HepG2 (cell line): ENCODE measurements around the gene PKIG. TPM values are rescaled to one million over a fixed set of nuclear protein-coding genes. Genes with fewer than 3 reads are reported as not detected.

Experiments used
- ATF3 ChIP-seq: sonication (generic); formaldehyde crosslinking; IDR thresholded peaks from 2 replicates; pipeline ENCODE4 v1.4.0; 2020; ENCODE audit warnings: missing genetic modification reagents
- BRCA1 ChIP-seq: sonication (generic); formaldehyde crosslinking; IDR thresholded peaks from 2 replicates; pipeline ENCODE4 v1.4.0; 2020; ENCODE audit warnings: missing genetic modification reagents
- CBFB ChIP-seq: sonication (generic); formaldehyde crosslinking; IDR thresholded peaks from 2 replicates; pipeline ENCODE4 v1.4.0; 2020; ENCODE audit warnings: missing genetic modification reagents
- KLF12 ChIP-seq: sonication (generic); formaldehyde crosslinking; IDR thresholded peaks from 2 replicates; pipeline ENCODE4 v1.4.0; 2020; ENCODE audit warnings: missing genetic modification reagents, borderline replicate concordance
- KLF9 ChIP-seq: IDR thresholded peaks from 2 replicates; pipeline ENCODE4 v1.6.1; 2016; ENCODE audit warnings: low read depth
- MIXL1 ChIP-seq: IDR thresholded peaks from 2 replicates; pipeline ENCODE4 v1.6.1; 2016
- MYNN ChIP-seq: sonication (generic); formaldehyde crosslinking; IDR thresholded peaks from 2 replicates; pipeline ENCODE4 v1.4.0; 2020; ENCODE audit warnings: mild to moderate bottlenecking, low read depth, missing genetic modification reagents
- PAXIP1 ChIP-seq: sonication (generic); formaldehyde crosslinking; conservative IDR thresholded peaks from 2 replicates; pipeline ENCODE4 v1.4.0; 2020; ENCODE audit warnings: mild to moderate bottlenecking, missing genetic modification reagents, moderate library complexity
- PBX3 ChIP-seq: sonication (generic); formaldehyde crosslinking; IDR thresholded peaks from 2 replicates; pipeline ENCODE4 v1.8.1; 2023; ENCODE audit warnings: missing genetic modification reagents, inconsistent platforms, borderline replicate concordance
- SNRNP70 ChIP-seq: fragments of 200-400 bp; formaldehyde crosslinking; IDR thresholded peaks from 2 replicates; pipeline ENCODE4 v1.6.1; 2017; ENCODE audit warnings: mild to moderate bottlenecking, low read depth, low read length, moderate library complexity
- TFAP4 ChIP-seq: sonication (generic); IDR thresholded peaks from 2 replicates; pipeline ENCODE4 v1.6.1; 2016; ENCODE audit warnings: low read depth, borderline replicate concordance
- ZMAT5 ChIP-seq: sonication (generic); formaldehyde crosslinking; IDR thresholded peaks from 2 replicates; pipeline ENCODE4 v1.5.0; 2020; ENCODE audit warnings: mild to moderate bottlenecking, low read depth, missing genetic modification reagents, borderline replicate concordance
- ZMYM4 ChIP-seq: sonication (generic); formaldehyde crosslinking; IDR thresholded peaks from 2 replicates; pipeline ENCODE4 v1.8.1; 2023; ENCODE audit warnings: mild to moderate bottlenecking, missing genetic modification reagents
- ZNF557 ChIP-seq: sonication (generic); formaldehyde crosslinking; IDR thresholded peaks from 2 replicates; pipeline ENCODE4 v1.4.0; 2020; ENCODE audit warnings: missing genetic modification reagents
- ZNF574 ChIP-seq: sonication (generic); formaldehyde crosslinking; IDR thresholded peaks from 2 replicates; pipeline ENCODE4 v1.4.0; 2020; ENCODE audit warnings: missing genetic modification reagents
- ZNF605 ChIP-seq: sonication (generic); formaldehyde crosslinking; IDR thresholded peaks from 2 replicates; pipeline ENCODE4 v1.8.0; 2022; ENCODE audit warnings: mild to moderate bottlenecking, missing genetic modification reagents
- ZNF629 ChIP-seq: sonication (generic); formaldehyde crosslinking; conservative IDR thresholded peaks from 2 replicates; pipeline ENCODE4 v1.5.0; 2020; ENCODE audit warnings: missing genetic modification reagents
- ZNF761 ChIP-seq: sonication (generic); formaldehyde crosslinking; conservative IDR thresholded peaks from 2 replicates; pipeline ENCODE4 v1.4.0; 2020; ENCODE audit warnings: mild to moderate bottlenecking, missing genetic modification reagents
- ZNF781 ChIP-seq: sonication (generic); formaldehyde crosslinking; IDR thresholded peaks from 2 replicates; pipeline ENCODE4 v1.5.1; 2020; ENCODE audit warnings: borderline replicate concordance, mild to moderate bottlenecking, missing genetic modification reagents; ENCODE audit errors: not compliant biosample characterization
- ZNF782 ChIP-seq: sonication (generic); formaldehyde crosslinking; IDR thresholded peaks from 2 replicates; pipeline ENCODE4 v1.4.0; 2020; ENCODE audit warnings: missing genetic modification reagents, mild to moderate bottlenecking, borderline replicate concordance
- polyA plus RNA-seq, 8 experiments: library from polyadenylated mRNA; depleted of rRNA in 3 of 8; stranded (reverse) in 7 of 8; unstranded in 1 of 8; fragments of >200 nt; fragmentation: Illumina TruSeq in 4 of 8; extraction: Trizol in 4 of 8; gene quantifications; 2 replicates each; pipeline versions ENCODE4 v1.2.1 to v1.2.3, GENCODE V29; 2011 to 2016; ENCODE audit warnings: low read depth in 4 of 8, missing spikeins in 1 of 8, mixed read lengths in 1 of 8; ENCODE audit not compliant: insufficient read depth in 1 of 8
- total RNA-seq, 5 experiments: library from RNA; depleted of rRNA; stranded (reverse); fragments of >200 nt; fragmentation: Illumina TruSeq; extraction: Trizol; gene quantifications; 2 replicates each; pipeline ENCODE4 v1.2.3, GENCODE V29; 2016; ENCODE audit warnings: low read depth in 1 of 5

PKIG gene
- total and polyA plus RNA-seq, 2 of the 13 experiments (the other 11 are each of a cell fraction or from before 2014, with no cell fraction given): 30.8 to 44.5 TPM

GRCh38 chr20:44609516-44610312 is 27.3 kb downstream of the PKIG start (continued):
- TF ChIP-seq SNRNP70 (no peak), ZNF605 (CRISPR knock-in tag) (peak; percentile 74; the same call in 1 of the 2 replicates), ZNF761 (CRISPR knock-in tag) (no peak), ZNF782 (peak; percentile 91), CBFB (CRISPR knock-in tag) (peak; percentile 14), BRCA1 (CRISPR knock-in tag) (peak; percentile 68; the same call in 1 of the 2 replicates), PAXIP1 (peak; percentile 61), ZNF629 (0 out of 2 replicates have a peak, but pooled peaks have one; percentile 18), PBX3 (CRISPR knock-in tag) (no peak), ZNF557 (CRISPR knock-in tag) (no peak), TFAP4 (no peak; the same call in none of the 2 replicates), ZNF781 (no peak), MYNN (CRISPR knock-in tag) (peak; percentile 74; the same call in 1 of the 2 replicates), KLF12 (CRISPR knock-in tag) (peak; percentile 61), ZMAT5 (CRISPR knock-in tag) (no peak), MIXL1 (peak; percentile 70; the same call in 1 of the 2 replicates), ZMYM4 (peak; percentile 88), ATF3 (CRISPR knock-in tag) (no peak), KLF9 (CRISPR knock-in tag) (no peak; the same call in 1 of the 2 replicates), ZNF574 (CRISPR knock-in tag) (peak; percentile 79; the same call in 1 of the 2 replicates)
